HG02840 (cell line): ENCODE results near the gene IGF2BP2.
"Not testable (repeated sequence)": the region's sequence is repeated elsewhere in the genome, so short reads cannot be mapped to it uniquely, and the experiment has no call there.

ENCODE experiments used
- ATAC-seq: cut with Tn5 transposase; IDR thresholded peaks from one replicate; pipeline ENCODE4 v1.9.1; 2021; ENCODE audit warnings: mild to moderate bottlenecking, moderate library complexity, moderate number of reproducible peaks; ENCODE audit not compliant: unreplicated experiment, low FRiP score

Gene IGF2BP2

GRCh38 chr3:185813205-185813604 lies 11.6 kb downstream of the IGF2BP2 start:
- ATAC-seq = no peak

- ATAC-seq = no peak
These were observed 17.3 kb downstream of the IGF2BP2 start for GRCh38 chr3:185807445-185808068.

GRCh38 chr3:185798831-185799110 lies 26.1 kb downstream of the IGF2BP2 start:
- not testable (repeated sequence) for ATAC-seq

- ATAC-seq = no peak
These were observed 26.6 kb downstream of the IGF2BP2 start for GRCh38 chr3:185797993-185798830.

GRCh38 chr3:185797108-185797881 lies 27.5 kb downstream of the IGF2BP2 start:
- ATAC-seq = no peak

GRCh38 chr3:185796431-185797107 lies 28.3 kb downstream of the IGF2BP2 start:
- ATAC-seq = no peak

- ATAC-seq = no peak
These were observed 31.5 kb downstream of the IGF2BP2 start for GRCh38 chr3:185793381-185793780.

GRCh38 chr3:185792955-185793354 lies 31.9 kb downstream of the IGF2BP2 start:
- ATAC-seq = no peak

GRCh38 chr3:185789891-185790830 lies 34.7 kb downstream of the IGF2BP2 start:
- ATAC-seq = no peak

- no peak for ATAC-seq
These were observed 35.7 kb downstream of the IGF2BP2 start for GRCh38 chr3:185789134-185789533.

- no peak for ATAC-seq
These were observed 36.5 kb downstream of the IGF2BP2 start for GRCh38 chr3:185788292-185788691.

- no peak for ATAC-seq
These were observed 37.6 kb downstream of the IGF2BP2 start for GRCh38 chr3:185786956-185787877.

GRCh38 chr3:185786258-185786657 lies 38.6 kb downstream of the IGF2BP2 start:
- ATAC-seq = not testable (repeated sequence)

GRCh38 chr3:185784317-185784716 lies 40.5 kb downstream of the IGF2BP2 start:
- no peak for ATAC-seq

GRCh38 chr3:185781759-185782158 lies 43.1 kb downstream of the IGF2BP2 start:
- ATAC-seq = no peak

GRCh38 chr3:185779461-185779860 lies 45.4 kb downstream of the IGF2BP2 start:
- no peak for ATAC-seq

- no peak for ATAC-seq
These were observed 46.0 kb downstream of the IGF2BP2 start for GRCh38 chr3:185778821-185779220.

GRCh38 chr3:185778094-185778493 lies 46.7 kb downstream of the IGF2BP2 start:
- ATAC-seq = no peak

- ATAC-seq = no peak
These were observed 54.7 kb downstream of the IGF2BP2 start for GRCh38 chr3:185770109-185770508.
